IMR-90 (cell line): ENCODE measurements around the gene ERC2. TPM values are rescaled to one million over a fixed set of nuclear protein-coding genes. Genes with fewer than 3 reads are reported as not detected.

Source experiments
- ATAC-seq: fragments of 200-7000 bp; cut with Tn5 transposase; 2 replicates; pipeline ENCODE4 v1.9.1; 2020; ENCODE audit warnings: low read depth, mild to moderate bottlenecking, moderate library complexity
- BruUV-seq: library from RNA; stranded (reverse); fragments of 400-500 nt; replicated peaks from 2 replicates; lab custom pipeline; 2021; lab: Mats Ljungman, UMichigan
- CTCF ChIA-PET: fragments of 300-600 bp; formaldehyde crosslinking; extraction: SDS; loops from one replicate; lab custom pipeline; 2021; ENCODE audit warnings: antibody characterized with exemption; lab: Yijun Ruan, JAX
- POLR2A ChIA-PET: fragments of 300-600 bp; sonication (Branson Sonifier 250); formaldehyde crosslinking; loops from one replicate; lab custom pipeline; 2022; ENCODE audit warnings: antibody characterized with exemption; ENCODE audit not compliant: unreplicated experiment; lab: Charles Lee
- DNase-seq: peaks from one replicate; pipeline ENCODE4 v3.0.0; 2013
- H2AFZ ChIP-seq: replicated peaks from 2 replicates; pipeline ENCODE3; 2013; ENCODE audit warnings: low read length, mild to moderate bottlenecking; ENCODE audit not compliant: poor library complexity
- H2AK5ac ChIP-seq: 2 replicates; pipeline ENCODE4 v1.6.1; 2013; ENCODE audit warnings: low read depth, low read length, inconsistent platforms
- H2AK9ac ChIP-seq: replicated peaks from 2 replicates; pipeline ENCODE3; 2013; ENCODE audit warnings: mild to moderate bottlenecking, low read depth, low read length, moderate library complexity; ENCODE audit not compliant: poor library complexity
- H2BK120ac ChIP-seq: 2 replicates; pipeline ENCODE4 v1.6.1; 2013; ENCODE audit warnings: low read depth, low read length, inconsistent platforms
- H2BK15ac ChIP-seq: 3 replicates; pipeline ENCODE4 v1.6.1; 2013; ENCODE audit warnings: low read depth, low read length, inconsistent platforms
- H2BK20ac ChIP-seq: 2 replicates; pipeline ENCODE4 v1.6.1; 2013; ENCODE audit warnings: low read depth, mild to moderate bottlenecking, inconsistent platforms, low read length, moderate library complexity
- H2BK5ac ChIP-seq: 2 replicates; pipeline ENCODE4 v1.6.1; 2013; ENCODE audit warnings: mild to moderate bottlenecking, low read depth, low read length, inconsistent platforms; ENCODE audit not compliant: poor library complexity, severe bottlenecking
- H3K14ac ChIP-seq: replicated peaks from 2 replicates; pipeline ENCODE4 v1.6.1; 2013; ENCODE audit warnings: low read depth, low read length, inconsistent platforms
- H3K18ac ChIP-seq: 2 replicates; pipeline ENCODE4 v1.6.1; 2013; ENCODE audit warnings: low read depth, low read length, control low read depth
- H3K23ac ChIP-seq: 2 replicates; pipeline ENCODE4 v1.6.1; 2013; ENCODE audit warnings: low read depth, low read length, inconsistent platforms
- H3K27ac ChIP-seq: 2 replicates; pipeline ENCODE4 v1.5.1; 2013; ENCODE audit warnings: mild to moderate bottlenecking, control low read depth, low read length; ENCODE audit not compliant: insufficient read depth
- H3K27me3 ChIP-seq: 2 replicates; pipeline ENCODE4 v1.6.1; 2013; ENCODE audit warnings: low read length; ENCODE audit not compliant: control insufficient read depth, insufficient read depth
- H3K36me3 ChIP-seq: 2 replicates; pipeline ENCODE4 v1.6.1; 2013; ENCODE audit warnings: low read length, mixed read lengths; ENCODE audit not compliant: control insufficient read depth, insufficient read depth
- H3K4ac ChIP-seq: 2 replicates; pipeline ENCODE4 v1.6.1; 2013; ENCODE audit warnings: low read depth, low read length, inconsistent platforms
- H3K4me1 ChIP-seq: 2 replicates; pipeline ENCODE4 v1.6.1; 2013; ENCODE audit warnings: low read length, mixed read lengths; ENCODE audit not compliant: control insufficient read depth, insufficient read depth
- H3K4me2 ChIP-seq: 2 replicates; pipeline ENCODE4 v1.6.1; 2013; ENCODE audit warnings: low read depth, mild to moderate bottlenecking, control low read depth, low read length, moderate library complexity
- H3K4me3 ChIP-seq: 2 replicates; pipeline ENCODE4 v1.5.1; 2013; ENCODE audit warnings: low read depth, mild to moderate bottlenecking, control low read depth, low read length, moderate library complexity; ENCODE audit not compliant: insufficient read depth
- H3K56ac ChIP-seq: 2 replicates; pipeline ENCODE4 v1.6.1; 2013; ENCODE audit warnings: low read length, inconsistent platforms; ENCODE audit not compliant: insufficient read depth; ENCODE audit errors: extremely low read depth
- H3K79me1 ChIP-seq, 2 experiments: 2 replicates each; pipeline ENCODE4 v1.6.1; 2013; ENCODE audit warnings: low read length in 2 of 2, inconsistent platforms in 1 of 2, low read depth in 1 of 2
- H3K9ac ChIP-seq: 2 replicates; pipeline ENCODE4 v1.6.1; 2013; ENCODE audit warnings: low read depth, low read length, control low read depth
- H3K9me1 ChIP-seq: 2 replicates; pipeline ENCODE4 v1.6.1; 2013; ENCODE audit warnings: low read length, inconsistent platforms; ENCODE audit not compliant: insufficient read depth
- H3K9me3 ChIP-seq: 2 replicates; pipeline ENCODE4 v1.6.1; 2013; ENCODE audit warnings: low read length; ENCODE audit not compliant: control insufficient read depth, insufficient read depth
- H4K20me1 ChIP-seq: 2 replicates; pipeline ENCODE4 v1.6.1; 2013; ENCODE audit warnings: low read length, inconsistent platforms; ENCODE audit not compliant: insufficient read depth
- H4K5ac ChIP-seq: 2 replicates; pipeline ENCODE4 v1.6.1; 2013; ENCODE audit warnings: mild to moderate bottlenecking, low read depth, low read length, control low read depth
- H4K8ac ChIP-seq, 2 experiments: 2 replicates each; pipeline ENCODE4 v1.6.1; 2013; ENCODE audit warnings: low read depth in 2 of 2, low read length in 2 of 2, control low read depth in 1 of 2, inconsistent platforms in 1 of 2
- H4K91ac ChIP-seq: 2 replicates; pipeline ENCODE4 v1.6.1; 2013; ENCODE audit warnings: low read depth, low read length, inconsistent platforms; ENCODE audit not compliant: insufficient read depth
- BHLHE40 ChIP-seq: fragments of 150-350 bp; IDR thresholded peaks from 2 replicates; pipeline ENCODE4 v1.6.1; 2016; ENCODE audit warnings: mild to moderate bottlenecking, low read depth, low read length
- CEBPB ChIP-seq: IDR thresholded peaks from 2 replicates; pipeline ENCODE4 v1.6.1; 2012; ENCODE audit warnings: low read depth, low read length, improper control_type of control experiment
- CHD1 ChIP-seq: IDR thresholded peaks from 2 replicates; pipeline ENCODE4 v1.6.1; 2012; ENCODE audit warnings: low read depth, low read length, improper control_type of control experiment
- CTCF ChIP-seq: conservative IDR thresholded peaks from 2 replicates; pipeline ENCODE4 v1.5.1; 2012; ENCODE audit warnings: mild to moderate bottlenecking, low read depth, low read length, improper control_type of control experiment
- ELK1 ChIP-seq: fragments of 150-350 bp; IDR thresholded peaks from 2 replicates; pipeline ENCODE4 v1.6.1; 2016; ENCODE audit warnings: low read depth, mild to moderate bottlenecking, low read length, moderate library complexity, borderline replicate concordance
- FOS ChIP-seq: fragments of 150-350 bp; IDR thresholded peaks from 2 replicates; pipeline ENCODE4 v1.6.1; 2016; ENCODE audit warnings: low read depth, low read length
- MAFK ChIP-seq: IDR thresholded peaks from 2 replicates; pipeline ENCODE4 v1.6.1; 2012; ENCODE audit warnings: low read depth, low read length, improper control_type of control experiment
- MAZ ChIP-seq: IDR thresholded peaks from 2 replicates; pipeline ENCODE4 v1.6.1; 2012; ENCODE audit warnings: low read depth, mild to moderate bottlenecking, low read length, improper control_type of control experiment, moderate library complexity, borderline replicate concordance
- MXI1 ChIP-seq: IDR thresholded peaks from 2 replicates; pipeline ENCODE4 v1.6.1; 2012; ENCODE audit warnings: low read depth, mild to moderate bottlenecking, low read length, moderate library complexity, borderline replicate concordance
- NFE2L2 ChIP-seq: fragments of 150-350 bp; IDR thresholded peaks from 2 replicates; pipeline ENCODE4 v1.6.1; 2016; ENCODE audit warnings: low read depth, mild to moderate bottlenecking, low read length
- POLR2A ChIP-seq: IDR thresholded peaks from 2 replicates; pipeline ENCODE4 v1.6.1; 2012; ENCODE audit warnings: mild to moderate bottlenecking, low read depth, low read length
- RAD21 ChIP-seq: IDR thresholded peaks from 2 replicates; pipeline ENCODE4 v1.6.1; 2012; ENCODE audit warnings: low read length, improper control_type of control experiment
- RCOR1 ChIP-seq: IDR thresholded peaks from 2 replicates; pipeline ENCODE4 v1.6.1; 2012; ENCODE audit warnings: mild to moderate bottlenecking, low read length, improper control_type of control experiment; ENCODE audit not compliant: insufficient replicate concordance
- RFX5 ChIP-seq: IDR thresholded peaks from 2 replicates; pipeline ENCODE4 v1.8.0; 2012; ENCODE audit warnings: low read depth, mild to moderate bottlenecking, low read length, moderate library complexity
- SMC3 ChIP-seq: fragments of 150-350 bp; IDR thresholded peaks from 2 replicates; pipeline ENCODE4 v1.6.1; 2016; ENCODE audit warnings: low read depth, mild to moderate bottlenecking, antibody characterized with exemption, low read length, moderate library complexity
- USF2 ChIP-seq: fragments of 150-350 bp; IDR thresholded peaks from 2 replicates; pipeline ENCODE4 v1.6.1; 2017; ENCODE audit warnings: mild to moderate bottlenecking, antibody characterized with exemption, low read length, low read depth
- WGBS, 2 experiments: methylation state at CpG; one replicate each; pipeline versions ENCODE4 v1.1.5 to v1.1.7; 2013; ENCODE audit warnings: missing lambda C conversion rate in 2 of 2; ENCODE audit not compliant: insufficient read length in 1 of 2; ENCODE audit errors: extremely low coverage in 2 of 2; 5-methylcytosine and 5-hydroxymethylcytosine counted together
- dilution Hi-C: fragments of 300-500 bp; cut with HindIII; formaldehyde crosslinking; loops from one replicate; pipeline ENCODE4 v1.14.3; 2018; ENCODE audit warnings: low sequenced_read_pairs; ENCODE audit not compliant: unreplicated experiment
- in situ Hi-C: fragments of 300-500 bp; cut with MboI; formaldehyde crosslinking; loops from 3 replicates; pipeline ENCODE4 v1.14.3; 2019; ENCODE audit warnings: low sequenced_read_pairs, inconsistent platforms, mixed read lengths
- intact Hi-C: fragments of 100-400 bp; cut with micrococcal nuclease; formaldehyde crosslinking; loops from 2 replicates; pipeline ENCODE4 v1.10.0; 2022
- polyA plus RNA-seq, 3 experiments: library from polyadenylated mRNA; depleted of rRNA; stranded (reverse); fragments of >200 nt; gene quantifications; 2 replicates each; pipeline ENCODE4 v1.2.3, GENCODE V29; 2012; ENCODE audit warnings: low replicate concordance in 1 of 3
- total RNA-seq: library from RNA; depleted of rRNA; stranded (reverse); fragments of >200 nt; gene quantifications from 2 replicates; pipeline ENCODE4 v1.2.3, GENCODE V29; 2012

The ERC2 gene
- total and polyA plus RNA-seq, 2 of the 4 experiments (the other 2 are of a cell fraction) = 0.17 to 0.18 TPM

- H4K20me1 ChIP-seq = no peaks in the 10 kb centered on the region
- no peaks in the 10 kb centered on the region for H3K9me3 ChIP-seq
- no peak overlapping the region for H3K4me2 ChIP-seq
- no peak overlapping the region for H3K14ac ChIP-seq
- no peak overlapping the region for H2BK5ac ChIP-seq
- no peaks in the 10 kb centered on the region for H3K9me1 ChIP-seq
- no peak overlapping the region for H3K4ac ChIP-seq
- 93% methylated on average over 2 of the region's 14 CpGs; no CpG with 5 or more reads in 1 of the 2 experiments for WGBS, 2 experiments
- no peak overlapping the region for H2AK9ac ChIP-seq
- ChIA-PET POLR2A (no interaction called here), CTCF (no interaction called here)
- TF ChIP-seq CTCF (no peak), ELK1 (no peak), CHD1 (no peak), RCOR1 (no peak), SMC3 (no peak), NFE2L2 (no peak), RFX5 (no peak), POLR2A (no peak), BHLHE40 (no peak), FOS (no peak), MAFK (no peak), MAZ (no peak), CEBPB (no peak), USF2 (no peak), RAD21 (no peak), MXI1 (no peak)
- peaks cover 11% of the 10 kb centered on the region for H3K27me3 ChIP-seq
- H3K9ac ChIP-seq = no peak overlapping the region
- H4K8ac ChIP-seq = no peak overlapping the region
- no peak overlapping the region for H2BK120ac ChIP-seq
- no peak overlapping the region for H3K56ac ChIP-seq
- no peak overlapping the region for H3K4me3 ChIP-seq
- intact Hi-C loops (loop anchor here (5.0 kb wide), 1 partner anchor 350 kb away; no protein-coding TSS in a partner anchor), dilution Hi-C loops (no loop called here), in situ Hi-C loops (no loop called here)
- H3K27ac ChIP-seq = no peak overlapping the region
- H4K5ac ChIP-seq = no peak overlapping the region
- no TSS peak for BruUV-seq
- no peak overlapping the region for H3K18ac ChIP-seq
- H3K36me3 ChIP-seq = no peaks in the 10 kb centered on the region
- no peak overlapping the region for H3K23ac ChIP-seq
- H4K91ac ChIP-seq = no peak overlapping the region
- H2BK15ac ChIP-seq = no peak overlapping the region
- no peaks in the 10 kb centered on the region for H3K4me1 ChIP-seq
- H3K79me1 ChIP-seq = no peaks in the 10 kb centered on the region
- no peak for ATAC-seq
- no peak for DNase-seq
- H2AFZ ChIP-seq = no peak overlapping the region
- no peak overlapping the region for H2AK5ac ChIP-seq
- no peak overlapping the region for H2BK20ac ChIP-seq
These were observed 565.9 kb downstream of the ERC2 start for GRCh38 chr3:55902221-55902900.
